Measurements from ENCODE around the gene WDFY4.

DNA sequence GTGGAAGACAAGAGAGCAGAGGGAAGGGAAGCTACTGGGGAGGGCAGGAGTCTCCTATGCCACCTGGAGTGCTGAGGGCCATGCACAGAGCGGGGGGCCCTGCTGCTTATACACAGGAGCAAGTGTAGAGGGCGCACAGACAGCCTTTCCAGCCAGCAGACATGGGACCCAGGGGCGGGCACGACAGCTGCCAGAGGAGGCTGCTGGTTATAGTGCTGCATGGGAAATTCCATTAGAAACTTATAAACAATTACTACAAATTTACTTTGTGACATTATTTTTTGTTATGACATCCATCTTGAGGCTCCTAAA is 90.5 kb downstream of the WDFY4 start:
- TF ChIP-seq, protein P1, sequence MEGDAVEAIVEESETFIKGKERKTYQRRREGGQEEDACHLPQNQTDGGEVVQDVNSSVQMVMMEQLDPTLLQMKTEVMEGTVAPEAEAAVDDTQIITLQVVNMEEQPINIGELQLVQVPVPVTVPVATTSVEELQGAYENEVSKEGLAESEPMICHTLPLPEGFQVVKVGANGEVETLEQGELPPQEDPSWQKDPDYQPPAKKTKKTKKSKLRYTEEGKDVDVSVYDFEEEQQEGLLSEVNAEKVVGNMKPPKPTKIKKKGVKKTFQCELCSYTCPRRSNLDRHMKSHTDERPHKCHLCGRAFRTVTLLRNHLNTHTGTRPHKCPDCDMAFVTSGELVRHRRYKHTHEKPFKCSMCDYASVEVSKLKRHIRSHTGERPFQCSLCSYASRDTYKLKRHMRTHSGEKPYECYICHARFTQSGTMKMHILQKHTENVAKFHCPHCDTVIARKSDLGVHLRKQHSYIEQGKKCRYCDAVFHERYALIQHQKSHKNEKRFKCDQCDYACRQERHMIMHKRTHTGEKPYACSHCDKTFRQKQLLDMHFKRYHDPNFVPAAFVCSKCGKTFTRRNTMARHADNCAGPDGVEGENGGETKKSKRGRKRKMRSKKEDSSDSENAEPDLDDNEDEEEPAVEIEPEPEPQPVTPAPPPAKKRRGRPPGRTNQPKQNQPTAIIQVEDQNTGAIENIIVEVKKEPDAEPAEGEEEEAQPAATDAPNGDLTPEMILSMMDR (optimal IDR thresholded peaks at IDR 0.05 in 1 of 3, IDR thresholded peaks at IDR 0.05 in 1 of 3, conservative IDR thresholded peaks at IDR 0.05 in 1 of 3; ENCODE audit: extremely low read depth in 1 of 3, insufficient read depth in 2 of 3, low read length in 3 of 3), result no peak
- TF ChIP-seq EZH2 (IDR thresholded peaks at IDR 0.05; ENCODE audit: low read length), result no peak

Measured in keratinocyte (primary cell).